HepG2 (cell line): ENCODE results near the gene IGSF21. TPM values are rescaled to one million over a fixed set of nuclear protein-coding genes. Genes with fewer than 3 reads are reported as not detected.

ENCODE experiments used
- BCLAF1 ChIP-seq: fragments of 450-650 bp; IDR thresholded peaks from 2 replicates; pipeline ENCODE4 v1.6.1; 2017; ENCODE audit warnings: mild to moderate bottlenecking
- CAMTA2 ChIP-seq: sonication (generic); formaldehyde crosslinking; IDR thresholded peaks from 2 replicates; pipeline ENCODE4 v1.4.0; 2020; ENCODE audit warnings: mild to moderate bottlenecking, missing genetic modification reagents, borderline replicate concordance
- MTERF4 ChIP-seq: sonication (generic); formaldehyde crosslinking; IDR thresholded peaks from 2 replicates; pipeline ENCODE4 v1.8.0; 2023; ENCODE audit warnings: mild to moderate bottlenecking, missing genetic modification reagents
- NFYC ChIP-seq: IDR thresholded peaks from 2 replicates; pipeline ENCODE4 v1.6.1; 2016; ENCODE audit warnings: missing genetic modification reagents, missing compliant biosample characterization
- NR1H2 ChIP-seq: sonication (generic); formaldehyde crosslinking; IDR thresholded peaks from 2 replicates; pipeline ENCODE4 v1.8.1; 2022; ENCODE audit warnings: low read depth, missing genetic modification reagents, borderline replicate concordance
- PAXIP1 ChIP-seq: sonication (generic); formaldehyde crosslinking; conservative IDR thresholded peaks from 2 replicates; pipeline ENCODE4 v1.4.0; 2020; ENCODE audit warnings: mild to moderate bottlenecking, missing genetic modification reagents, moderate library complexity
- RAD21 ChIP-seq: fragments of 450-650 bp; formaldehyde crosslinking; IDR thresholded peaks from 2 replicates; pipeline ENCODE4 v1.5.0; 2020; ENCODE audit warnings: mild to moderate bottlenecking
- TP53 ChIP-seq: sonication (generic); formaldehyde crosslinking; conservative IDR thresholded peaks from 2 replicates; pipeline ENCODE4 v1.4.0; 2020; ENCODE audit warnings: missing genetic modification reagents
- ZMYM4 ChIP-seq: sonication (generic); formaldehyde crosslinking; IDR thresholded peaks from 2 replicates; pipeline ENCODE4 v1.8.1; 2023; ENCODE audit warnings: mild to moderate bottlenecking, missing genetic modification reagents
- polyA plus RNA-seq, 8 experiments: library from polyadenylated mRNA; depleted of rRNA in 3 of 8; stranded (reverse) in 7 of 8; unstranded in 1 of 8; fragments of >200 nt; fragmentation: Illumina TruSeq in 4 of 8; extraction: Trizol in 4 of 8; gene quantifications; 2 replicates each; pipeline versions ENCODE4 v1.2.1 to v1.2.3, GENCODE V29; 2011 to 2016; ENCODE audit warnings: low read depth in 4 of 8, missing spikeins in 1 of 8, mixed read lengths in 1 of 8; ENCODE audit not compliant: insufficient read depth in 1 of 8
- total RNA-seq, 5 experiments: library from RNA; depleted of rRNA; stranded (reverse); fragments of >200 nt; fragmentation: Illumina TruSeq; extraction: Trizol; gene quantifications; 2 replicates each; pipeline ENCODE4 v1.2.3, GENCODE V29; 2016; ENCODE audit warnings: low read depth in 1 of 5
- TF ChIP-seq, protein P1 (sequence below): sonication (generic); formaldehyde crosslinking; conservative IDR thresholded peaks from 2 replicates; pipeline ENCODE4 v1.4.0; 2020; ENCODE audit warnings: missing genetic modification reagents
- TF ChIP-seq, protein P2 (sequence below): sonication (generic); formaldehyde crosslinking; IDR thresholded peaks from 2 replicates; pipeline ENCODE4 v1.5.0; 2020; ENCODE audit warnings: missing genetic modification reagents, mild to moderate bottlenecking, borderline replicate concordance
- TF ChIP-seq, protein P3 (sequence below): sonication (generic); formaldehyde crosslinking; IDR thresholded peaks from 2 replicates; pipeline ENCODE4 v1.8.1; 2023; ENCODE audit warnings: mild to moderate bottlenecking, missing genetic modification reagents
- TF ChIP-seq, protein P4 (sequence below): sonication (generic); formaldehyde crosslinking; IDR thresholded peaks from 2 replicates; pipeline ENCODE4 v1.4.0; 2020; ENCODE audit warnings: missing genetic modification reagents, mild to moderate bottlenecking, borderline replicate concordance

IGSF21 gene
- total and polyA plus RNA-seq, 2 of the 13 experiments (the other 11 are each of a cell fraction or from before 2014, with no cell fraction given): not detected

- TF ChIP-seq NR1H2 (CRISPR knock-in tag) (peak; percentile 71; the same call in 1 of the 2 replicates), CAMTA2 (CRISPR knock-in tag) (no peak), ZMYM4 (CRISPR knock-in tag) (peak; percentile 29; the same call in 1 of the 2 replicates), NFYC (CRISPR knock-in tag) (no peak), TP53 (CRISPR knock-in tag) (no peak), BCLAF1 (no peak), MTERF4 (CRISPR knock-in tag) (no peak), RAD21 (CRISPR knock-in tag) (no peak), PAXIP1 (CRISPR knock-in tag) (no peak)
- TF ChIP-seq, protein P1, sequence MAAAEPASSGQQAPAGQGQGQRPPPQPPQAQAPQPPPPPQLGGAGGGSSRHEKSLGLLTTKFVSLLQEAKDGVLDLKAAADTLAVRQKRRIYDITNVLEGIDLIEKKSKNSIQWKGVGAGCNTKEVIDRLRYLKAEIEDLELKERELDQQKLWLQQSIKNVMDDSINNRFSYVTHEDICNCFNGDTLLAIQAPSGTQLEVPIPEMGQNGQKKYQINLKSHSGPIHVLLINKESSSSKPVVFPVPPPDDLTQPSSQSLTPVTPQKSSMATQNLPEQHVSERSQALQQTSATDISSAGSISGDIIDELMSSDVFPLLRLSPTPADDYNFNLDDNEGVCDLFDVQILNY: no peak
- TF ChIP-seq, protein P2, sequence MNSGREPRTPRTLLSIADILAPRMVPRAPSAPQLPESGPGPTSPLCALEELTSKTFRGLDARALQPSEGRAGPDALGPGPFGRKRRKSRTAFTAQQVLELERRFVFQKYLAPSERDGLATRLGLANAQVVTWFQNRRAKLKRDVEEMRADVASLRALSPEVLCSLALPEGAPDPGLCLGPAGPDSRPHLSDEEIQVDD (CRISPR knock-in tag): no peak
- TF ChIP-seq, protein P3, sequence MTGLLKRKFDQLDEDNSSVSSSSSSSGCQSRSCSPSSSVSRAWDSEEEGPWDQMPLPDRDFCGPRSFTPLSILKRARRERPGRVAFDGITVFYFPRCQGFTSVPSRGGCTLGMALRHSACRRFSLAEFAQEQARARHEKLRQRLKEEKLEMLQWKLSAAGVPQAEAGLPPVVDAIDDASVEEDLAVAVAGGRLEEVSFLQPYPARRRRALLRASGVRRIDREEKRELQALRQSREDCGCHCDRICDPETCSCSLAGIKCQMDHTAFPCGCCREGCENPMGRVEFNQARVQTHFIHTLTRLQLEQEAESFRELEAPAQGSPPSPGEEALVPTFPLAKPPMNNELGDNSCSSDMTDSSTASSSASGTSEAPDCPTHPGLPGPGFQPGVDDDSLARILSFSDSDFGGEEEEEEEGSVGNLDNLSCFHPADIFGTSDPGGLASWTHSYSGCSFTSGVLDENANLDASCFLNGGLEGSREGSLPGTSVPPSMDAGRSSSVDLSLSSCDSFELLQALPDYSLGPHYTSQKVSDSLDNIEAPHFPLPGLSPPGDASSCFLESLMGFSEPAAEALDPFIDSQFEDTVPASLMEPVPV (CRISPR knock-in tag): no peak
- TF ChIP-seq, protein P4, sequence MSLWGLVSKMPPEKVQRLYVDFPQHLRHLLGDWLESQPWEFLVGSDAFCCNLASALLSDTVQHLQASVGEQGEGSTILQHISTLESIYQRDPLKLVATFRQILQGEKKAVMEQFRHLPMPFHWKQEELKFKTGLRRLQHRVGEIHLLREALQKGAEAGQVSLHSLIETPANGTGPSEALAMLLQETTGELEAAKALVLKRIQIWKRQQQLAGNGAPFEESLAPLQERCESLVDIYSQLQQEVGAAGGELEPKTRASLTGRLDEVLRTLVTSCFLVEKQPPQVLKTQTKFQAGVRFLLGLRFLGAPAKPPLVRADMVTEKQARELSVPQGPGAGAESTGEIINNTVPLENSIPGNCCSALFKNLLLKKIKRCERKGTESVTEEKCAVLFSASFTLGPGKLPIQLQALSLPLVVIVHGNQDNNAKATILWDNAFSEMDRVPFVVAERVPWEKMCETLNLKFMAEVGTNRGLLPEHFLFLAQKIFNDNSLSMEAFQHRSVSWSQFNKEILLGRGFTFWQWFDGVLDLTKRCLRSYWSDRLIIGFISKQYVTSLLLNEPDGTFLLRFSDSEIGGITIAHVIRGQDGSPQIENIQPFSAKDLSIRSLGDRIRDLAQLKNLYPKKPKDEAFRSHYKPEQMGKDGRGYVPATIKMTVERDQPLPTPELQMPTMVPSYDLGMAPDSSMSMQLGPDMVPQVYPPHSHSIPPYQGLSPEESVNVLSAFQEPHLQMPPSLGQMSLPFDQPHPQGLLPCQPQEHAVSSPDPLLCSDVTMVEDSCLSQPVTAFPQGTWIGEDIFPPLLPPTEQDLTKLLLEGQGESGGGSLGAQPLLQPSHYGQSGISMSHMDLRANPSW (CRISPR knock-in tag): no peak
Observed at GRCh38 chr1:18256282-18257235, 149.0 kb downstream of the IGSF21 start (continued).
